H1 (cell line): ENCODE measurements around the gene APOOL. TPM values are rescaled to one million over a fixed set of nuclear protein-coding genes. Genes with fewer than 3 reads are reported as not detected.

Source experiments
- CTCF ChIA-PET: fragments of 300-600 bp; sonication (Branson Sonifier 250); formaldehyde crosslinking; loops from one replicate; lab custom pipeline; 2021; ENCODE audit not compliant: partially characterized antibody; lab: Charles Lee
- POLR2A ChIA-PET: fragments of 300-600 bp; sonication (Branson Sonifier 250); formaldehyde crosslinking; loops from one replicate; lab custom pipeline; 2021; ENCODE audit warnings: inconsistent platforms; ENCODE audit not compliant: partially characterized antibody; lab: Charles Lee
- DNase-seq, 2 experiments: peaks; one replicate each; pipeline versions ENCODE4 v3.0.0 to v3.0.0-alpha.2; 2010 to 2022; ENCODE audit warnings: low spot score in 2 of 2, low read depth in 1 of 2, mixed read lengths in 1 of 2
- FAIRE-seq: peaks from 2 replicates; lab custom pipeline; 2011; peaks lifted over from hg19 to GRCh38; lab: Jason Lieb, UNC
- H2AFZ ChIP-seq: 2 replicates; pipeline ENCODE4 v1.8.1; 2012; ENCODE audit warnings: low read length, inconsistent platforms
- H2AK5ac ChIP-seq: 2 replicates; pipeline ENCODE4 v1.6.1; 2013; ENCODE audit warnings: low read depth, low read length
- H2BK120ac ChIP-seq: replicated peaks from 2 replicates; pipeline ENCODE3; 2013; ENCODE audit warnings: low read depth, low read length, inconsistent platforms
- H2BK12ac ChIP-seq: 2 replicates; pipeline ENCODE4 v1.6.1; 2013; ENCODE audit warnings: low read depth, low read length
- H2BK15ac ChIP-seq: 2 replicates; pipeline ENCODE4 v1.6.1; 2013; ENCODE audit warnings: low read length
- H2BK20ac ChIP-seq: 2 replicates; pipeline ENCODE4 v1.6.1; 2013; ENCODE audit warnings: low read length
- H2BK5ac ChIP-seq: 2 replicates; pipeline ENCODE4 v1.6.1; 2013; ENCODE audit warnings: low read depth, low read length
- H3K14ac ChIP-seq: 2 replicates; pipeline ENCODE4 v1.6.1; 2013; ENCODE audit warnings: inconsistent platforms; ENCODE audit not compliant: insufficient read length
- H3K18ac ChIP-seq: 2 replicates; pipeline ENCODE4 v1.6.1; 2013; ENCODE audit warnings: low read length; ENCODE audit errors: extremely low read depth
- H3K23ac ChIP-seq: 2 replicates; pipeline ENCODE4 v1.6.1; 2013; ENCODE audit warnings: inconsistent platforms; ENCODE audit not compliant: insufficient read length
- H3K23me2 ChIP-seq: 2 replicates; pipeline ENCODE4 v1.6.1; 2013; ENCODE audit warnings: low read depth, low read length
- H3K27ac ChIP-seq: 2 replicates; pipeline ENCODE4 v1.6.1; 2011; ENCODE audit warnings: low read depth, low read length, inconsistent platforms
- H3K27me3 ChIP-seq, 4 experiments: replicated peaks in 1 of 4; 1 replicate in 1 of 4; 2 replicates in 3 of 4; pipeline versions ENCODE4 v1.6.1 to v1.8.1; 2011 to 2013; ENCODE audit warnings: low read length in 3 of 4, mild to moderate bottlenecking in 3 of 4, inconsistent platforms in 2 of 4, mixed read lengths in 2 of 4, moderate library complexity in 1 of 4; ENCODE audit not compliant: control insufficient read depth in 3 of 4, insufficient read depth in 3 of 4; ENCODE audit errors: extremely low read depth in 1 of 4
- H3K36me3 ChIP-seq, 4 experiments: 2 replicates each; pipeline versions ENCODE4 v1.6.1 to v1.8.1; 2011 to 2013; ENCODE audit warnings: mild to moderate bottlenecking in 4 of 4, low read length in 3 of 4, moderate library complexity in 2 of 4, control low read depth in 1 of 4, inconsistent platforms in 1 of 4; ENCODE audit not compliant: insufficient read depth in 4 of 4, control insufficient read depth in 2 of 4
- H3K4ac ChIP-seq: replicated peaks from 2 replicates; pipeline ENCODE3; 2013; ENCODE audit warnings: low read length, low read depth, mixed read lengths, inconsistent platforms; ENCODE audit not compliant: insufficient read length
- H3K4me1 ChIP-seq, 4 experiments: replicated peaks in 1 of 4; 1 replicate in 1 of 4; 2 replicates in 3 of 4; pipeline versions ENCODE4 v1.6.1 to v1.8.1; 2011 to 2013; ENCODE audit warnings: low read length in 3 of 4, inconsistent platforms in 2 of 4, mixed read lengths in 1 of 4; ENCODE audit not compliant: insufficient read depth in 4 of 4, control insufficient read depth in 3 of 4
- H3K4me2 ChIP-seq, 2 experiments: 2 replicates each; pipeline versions ENCODE4 v1.6.1 to v1.8.1; 2011 to 2013; ENCODE audit warnings: low read depth in 2 of 2, low read length in 2 of 2, control low read depth in 1 of 2, inconsistent platforms in 1 of 2, mild to moderate bottlenecking in 1 of 2; ENCODE audit not compliant: insufficient read depth in 1 of 2
- H3K4me3 ChIP-seq, 4 experiments: fragments of 200-600, 300-600 bp in 1 of 4; sonication (generic), shearing (Covaris generic), sonication (Bioruptor Twin) in 1 of 4; 2 replicates each; pipeline versions ENCODE4 v1.5.1 to v1.8.1; 2011 to 2016; ENCODE audit warnings: low read length in 4 of 4, low read depth in 3 of 4, control low read depth in 2 of 4, inconsistent platforms in 2 of 4, mild to moderate bottlenecking in 2 of 4, mixed read lengths in 1 of 4, moderate library complexity in 1 of 4; ENCODE audit not compliant: insufficient read depth in 2 of 4; ENCODE audit errors: extremely low read depth in 1 of 4
- H3K56ac ChIP-seq: replicated peaks from 2 replicates; pipeline ENCODE3; 2013; ENCODE audit warnings: low read depth, mild to moderate bottlenecking, mixed read lengths, low read length, inconsistent platforms; ENCODE audit not compliant: insufficient read length
- H3K79me1 ChIP-seq: 2 replicates; pipeline ENCODE4 v1.6.1; 2013; ENCODE audit warnings: low read depth, low read length, control low read depth
- H3K79me2 ChIP-seq, 2 experiments: 2 replicates each; pipeline versions ENCODE4 v1.6.1 to v1.8.1; 2012 to 2013; ENCODE audit warnings: low read length in 2 of 2, mild to moderate bottlenecking in 2 of 2, inconsistent platforms in 1 of 2; ENCODE audit not compliant: insufficient read depth in 2 of 2, control insufficient read depth in 1 of 2
- H3K9ac ChIP-seq, 4 experiments: replicated peaks in 1 of 4; 1 replicate in 1 of 4; 2 replicates in 3 of 4; pipeline versions ENCODE4 v1.6.1 to v1.8.1; 2011 to 2013; ENCODE audit warnings: low read depth in 3 of 4, low read length in 3 of 4, control low read depth in 2 of 4, mild to moderate bottlenecking in 2 of 4, moderate library complexity in 2 of 4, inconsistent platforms in 1 of 4; ENCODE audit errors: extremely low read depth in 1 of 4
- H3K9me3 ChIP-seq, 2 experiments: 2 replicates each; pipeline versions ENCODE4 v1.6.1 to v1.8.1; 2012 to 2013; ENCODE audit warnings: mild to moderate bottlenecking in 2 of 2, moderate library complexity in 2 of 2, control low read depth in 1 of 2, inconsistent platforms in 1 of 2, low read depth in 1 of 2, low read length in 1 of 2, mixed read lengths in 1 of 2; ENCODE audit not compliant: insufficient read depth in 2 of 2
- H4K20me1 ChIP-seq, 2 experiments: replicated peaks in 1 of 2; 2 replicates each; pipeline versions ENCODE3 to v1.8.1; 2011 to 2013; ENCODE audit warnings: inconsistent platforms in 2 of 2, low read length in 2 of 2, mild to moderate bottlenecking in 1 of 2; ENCODE audit not compliant: insufficient read depth in 2 of 2, control insufficient read depth in 1 of 2
- H4K5ac ChIP-seq: 2 replicates; pipeline ENCODE4 v1.6.1; 2013; ENCODE audit warnings: low read length, low read depth, mixed read lengths, inconsistent platforms; ENCODE audit not compliant: insufficient read length
- H4K8ac ChIP-seq: 2 replicates; pipeline ENCODE4 v1.8.0; 2013; ENCODE audit warnings: mild to moderate bottlenecking, moderate library complexity, low read length, inconsistent platforms; ENCODE audit not compliant: insufficient read depth; ENCODE audit errors: extremely low read depth
- H4K91ac ChIP-seq: replicated peaks from 2 replicates; pipeline ENCODE3; 2013; ENCODE audit warnings: low read length, mixed read lengths, inconsistent platforms; ENCODE audit not compliant: insufficient read length
- BACH1 ChIP-seq: IDR thresholded peaks from 2 replicates; pipeline ENCODE4 v1.6.1; 2012; ENCODE audit warnings: low read length, improper control_type of control experiment
- CTBP2 ChIP-seq: IDR thresholded peaks from 2 replicates; pipeline ENCODE4 v1.7.0; 2011; ENCODE audit warnings: borderline replicate concordance, mild to moderate bottlenecking, moderate library complexity, mixed read lengths, low read length; ENCODE audit not compliant: insufficient read depth, insufficient read length
- CTCF ChIP-seq, 3 experiments: IDR thresholded peaks; 1 replicate in 2 of 3; 2 replicates in 1 of 3; pipeline versions ENCODE4 v1.5.1 to v1.6.1; 2011; ENCODE audit warnings: low read length in 3 of 3, mild to moderate bottlenecking in 3 of 3, inconsistent platforms in 2 of 3, low read depth in 1 of 3, moderate library complexity in 1 of 3; ENCODE audit not compliant: insufficient read depth in 1 of 3; ENCODE audit errors: control extremely low read depth in 1 of 3
- EP300 ChIP-seq, 2 experiments: IDR thresholded peaks; 1 replicate in 1 of 2; 2 replicates in 1 of 2; pipeline ENCODE4 v1.6.1; 2011 to 2012; ENCODE audit warnings: low read depth in 2 of 2, low read length in 2 of 2, mild to moderate bottlenecking in 2 of 2, borderline replicate concordance in 1 of 2, inconsistent platforms in 1 of 2, moderate library complexity in 1 of 2
- KDM1A ChIP-seq: fragments of 200-600, 300-600 bp; sonication (generic); IDR thresholded peaks from 2 replicates; pipeline ENCODE4 v1.7.1; 2016; ENCODE audit warnings: mild to moderate bottlenecking, low read length, borderline replicate concordance
- KDM4A ChIP-seq: IDR thresholded peaks from one replicate; pipeline ENCODE4 v1.7.1; 2012; ENCODE audit warnings: low read depth, mild to moderate bottlenecking, moderate library complexity, low read length, inconsistent platforms; ENCODE audit not compliant: severe bottlenecking
- NANOG ChIP-seq: IDR thresholded peaks from 2 replicates; pipeline ENCODE4 v1.6.1; 2011; ENCODE audit warnings: low read length, low read depth, mild to moderate bottlenecking, inconsistent platforms; ENCODE audit not compliant: insufficient read depth, poor library complexity, severe bottlenecking
- POLR2A ChIP-seq, 2 experiments: IDR thresholded peaks; 1 replicate in 1 of 2; 2 replicates in 1 of 2; pipeline ENCODE4 v1.6.1; 2011; ENCODE audit warnings: low read depth in 2 of 2, low read length in 2 of 2, mild to moderate bottlenecking in 2 of 2; ENCODE audit errors: control extremely low read depth in 1 of 2
- POLR2AphosphoS5 ChIP-seq: IDR thresholded peaks from 2 replicates; pipeline ENCODE4 v1.6.1; 2011; ENCODE audit warnings: low read depth, low read length
- SIN3A ChIP-seq, 2 experiments: IDR thresholded peaks in 1 of 2; conservative IDR thresholded peaks in 1 of 2; 2 replicates each; pipeline ENCODE4 v1.6.1; 2011 to 2012; ENCODE audit warnings: low read length in 2 of 2, improper control_type of control experiment in 1 of 2, low read depth in 1 of 2, mild to moderate bottlenecking in 1 of 2
- SIRT6 ChIP-seq: IDR thresholded peaks from one replicate; pipeline ENCODE4 v1.7.1; 2012; ENCODE audit warnings: low read length, inconsistent platforms
- SUZ12 ChIP-seq: fragments of 200-600 bp; sonication (generic); IDR thresholded peaks from 2 replicates; pipeline ENCODE4 v1.6.1; 2012; ENCODE audit warnings: mild to moderate bottlenecking, inconsistent platforms, low read length, moderate library complexity, mixed read lengths
- TAF7 ChIP-seq: optimal IDR thresholded peaks from 2 replicates; pipeline ENCODE3; 2011; ENCODE audit warnings: low read depth, mild to moderate bottlenecking, inconsistent platforms, low read length, moderate library complexity, borderline replicate concordance
- polyA plus RNA-seq, 7 experiments: library from polyadenylated mRNA; depleted of rRNA in 3 of 7; stranded (reverse) in 5 of 7; unstranded in 2 of 7; fragments of >200 nt in 5 of 7; fragments of 200-250 nt in 2 of 7; gene quantifications; 1 replicate in 5 of 7; 2 replicates in 1 of 7; 4 replicates in 1 of 7; pipeline versions ENCODE4 v1.2.1 to v1.2.3, GENCODE V29; 2011 to 2013; ENCODE audit warnings: missing spikeins in 2 of 7, mixed read lengths in 2 of 7
- total RNA-seq: library from RNA; stranded (reverse); fragmentation: NEBNext Ultra II Directional; extraction: Animal tissue kit (Norgen Biotek cat#: 25700); gene quantifications from 2 replicates; pipeline ENCODE4 v1.2.1, GENCODE V29; 2021

The APOOL gene
- total and polyA plus RNA-seq, 2 of the 8 experiments (the other 6 are each of a cell fraction or from before 2014, with no cell fraction given) = 2.4 to 8.1 TPM

DNA sequence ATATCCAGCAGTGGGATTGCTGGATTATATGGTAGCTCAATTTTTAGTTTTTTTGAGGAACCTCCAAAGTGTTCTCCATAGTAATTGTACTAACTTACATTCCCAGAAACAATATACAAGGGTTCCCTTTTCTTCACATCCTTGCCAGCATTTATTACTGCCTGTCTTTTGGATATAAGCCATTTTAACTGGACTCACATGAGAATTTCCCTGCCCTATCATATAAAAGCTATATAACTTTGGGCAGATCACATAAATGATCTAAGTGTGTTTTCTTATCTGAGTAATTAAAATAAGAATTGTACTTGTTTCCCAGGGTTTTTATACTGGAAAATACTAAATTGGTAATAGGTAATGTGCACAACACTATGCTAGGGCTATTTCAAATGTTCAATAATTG lies 25.4 kb downstream of the APOOL start:
- Histone ChIP-seq H4K5ac (no peak overlapping the region), H3K36me3 (no peaks in the 10 kb centered on the region), H3K14ac (no peak overlapping the region), H4K91ac (no peak overlapping the region), H2BK120ac (no peak overlapping the region), H3K4me2 (no peak overlapping the region), H3K4me1 (no peaks in the 10 kb centered on the region), H2BK20ac (no peak overlapping the region), H4K8ac (no peak overlapping the region), H3K18ac (no peak overlapping the region), H3K4ac (no peak overlapping the region), H2AFZ (no peak overlapping the region), H3K9me3 (no peaks in the 10 kb centered on the region), H3K56ac (no peak overlapping the region), H2BK15ac (no peak overlapping the region), H3K79me2 (no peaks in the 10 kb centered on the region), H3K23ac (no peak overlapping the region), H3K27ac (no peak overlapping the region), H3K4me3 (no peak overlapping the region), H3K27me3 (no peaks in the 10 kb centered on the region), H2AK5ac (no peak overlapping the region), H2BK12ac (no peak overlapping the region), H3K23me2 (no peaks in the 10 kb centered on the region), H2BK5ac (no peak overlapping the region), H3K79me1 (no peaks in the 10 kb centered on the region), H4K20me1 (no peaks in the 10 kb centered on the region), H3K9ac (no peak overlapping the region)
- CTCF ChIA-PET = no interaction called here
- POLR2A ChIA-PET = no interaction called here
- DNase-seq = no peak
- FAIRE-seq = no peak
- TF ChIP-seq POLR2A (IDR thresholded peaks at IDR 0.05; ENCODE audit: control extremely low read depth in 1 of 2, low read depth in 2 of 2, low read length in 2 of 2) = no peak
- TF ChIP-seq CTBP2 = no peak
- no peak for TF ChIP-seq NANOG
- TF ChIP-seq TAF7 = no peak
- TF ChIP-seq SIRT6 = no peak
- no peak for TF ChIP-seq SIN3A (conservative IDR thresholded peaks at IDR 0.05 in 1 of 2, IDR thresholded peaks at IDR 0.05 in 1 of 2; ENCODE audit: low read depth in 1 of 2, low read length in 2 of 2)
- no peak for TF ChIP-seq KDM1A
- no peak for TF ChIP-seq SUZ12
- no peak for TF ChIP-seq EP300 (IDR thresholded peaks at IDR 0.05; ENCODE audit: borderline replicate concordance in 1 of 2, low read depth in 2 of 2, low read length in 2 of 2)
- no peak for TF ChIP-seq CTCF (IDR thresholded peaks at IDR 0.05; ENCODE audit: control extremely low read depth in 1 of 3, insufficient read depth in 1 of 3, low read depth in 1 of 3, low read length in 3 of 3)
- TF ChIP-seq POLR2AphosphoS5 = no peak
- no peak for TF ChIP-seq BACH1
- no peak for TF ChIP-seq KDM4A
